Uterus (tissue), 4 donors: ENCODE data around the gene CCDC78. TPM values are rescaled to one million over a fixed set of nuclear protein-coding genes. Genes with fewer than 3 reads are reported as not detected.

Experiments used
- DNase-seq, 2 donors: peaks; one replicate each; pipeline ENCODE4 v3.0.0-alpha.2; 2019 to 2020
- H3K27ac ChIP-seq, 2 donors: fragments of 200-600 bp; sonication (generic); 1 replicate in 1 of 2; 2 replicates in 1 of 2; pipeline ENCODE4 v1.5.1; 2016 to 2018
- H3K27me3 ChIP-seq, 2 donors: fragments of 200-600 bp; sonication (generic); one replicate each; pipeline ENCODE4 v1.5.1; 2018 to 2019; ENCODE audit warnings: control low read depth in 1 of 2
- H3K36me3 ChIP-seq, 2 donors: fragments of 200-600 bp; sonication (generic); one replicate each; pipeline ENCODE4 v1.5.1; 2019; ENCODE audit warnings: control low read depth in 1 of 2
- H3K4me1 ChIP-seq, 2 donors: fragments of 200-600 bp; sonication (generic); one replicate each; pipeline ENCODE4 v1.5.1; 2018 to 2019; ENCODE audit warnings: control low read depth in 1 of 2
- H3K4me3 ChIP-seq, 2 donors: fragments of 200-600 bp; sonication (generic); 1 replicate in 1 of 2; 2 replicates in 1 of 2; pipeline ENCODE4 v1.5.1; 2018 to 2019; ENCODE audit warnings: mild to moderate bottlenecking in 1 of 2
- H3K9me3 ChIP-seq, 2 donors: fragments of 200-600 bp; sonication (generic); one replicate each; pipeline ENCODE4 v1.5.1; 2019; ENCODE audit warnings: control low read depth in 1 of 2
- POLR2A ChIP-seq, 2 donors: fragments of 450-650 bp; IDR thresholded peaks; one replicate each; pipeline ENCODE4 v1.6.1; 2016; ENCODE audit warnings: antibody characterized with exemption in 2 of 2, mild to moderate bottlenecking in 1 of 2, moderate library complexity in 1 of 2
- intact Hi-C: fragments of 100-400 bp; cut with DNase I; formaldehyde crosslinking; loops from one replicate; pipeline ENCODE4 v1.15.1; 2023; ENCODE audit warnings: low total_unique reads
- total RNA-seq, 4 donors: library from RNA; depleted of rRNA in 3 of 4; stranded (reverse); fragments of >200 nt in 3 of 4; gene quantifications; one replicate each; pipeline versions ENCODE4 v1.1.0 to v1.2.4, GENCODE V29; 2014 to 2023
- TF ChIP-seq, protein P1 (sequence below), 4 experiments: fragments of 200-600 bp in 2 of 4; fragments of 450-650 bp in 2 of 4; sonication (generic) in 2 of 4; IDR thresholded peaks; one replicate each; pipeline ENCODE4 v1.5.1; 2016 to 2019; ENCODE audit warnings: antibody characterized with exemption in 4 of 4, mild to moderate bottlenecking in 2 of 4, moderate library complexity in 1 of 4
- donor health status: DM: yes; HTN: yes; CAD: no.

CCDC78 gene
- total RNA-seq, 4 donors from 2014 or later, result 1.3 to 5.3 (median 2.3) TPM; not detected in 1

DNA sequence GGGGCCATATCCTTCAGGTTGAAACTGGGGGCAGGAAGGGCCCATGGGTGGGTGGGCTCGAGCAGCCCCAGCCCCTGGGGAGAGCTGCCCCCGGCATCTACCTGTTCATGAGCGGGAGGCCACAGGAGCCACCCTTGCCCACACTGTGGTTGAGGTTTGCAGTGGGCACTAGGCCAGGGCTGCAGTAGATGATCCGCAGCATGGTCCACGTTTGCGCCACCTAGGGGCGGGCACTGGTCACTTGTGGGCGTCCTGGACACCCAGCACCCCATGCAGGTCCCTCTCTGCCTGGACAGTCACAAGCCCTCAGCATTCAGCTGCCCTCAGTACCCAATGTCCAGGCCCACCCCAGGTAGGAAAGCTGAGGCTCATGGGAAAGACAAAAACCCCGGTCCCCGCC is 40.3 kb downstream of the CCDC78 start:
- intact Hi-C loops, result no loop called here
- H3K4me1 ChIP-seq, result peaks cover 7 to 42% of the 10 kb centered on the region in 2 donors
- no peak for TF ChIP-seq POLR2A (IDR thresholded peaks at IDR 0.05)
- TF ChIP-seq, protein P1, sequence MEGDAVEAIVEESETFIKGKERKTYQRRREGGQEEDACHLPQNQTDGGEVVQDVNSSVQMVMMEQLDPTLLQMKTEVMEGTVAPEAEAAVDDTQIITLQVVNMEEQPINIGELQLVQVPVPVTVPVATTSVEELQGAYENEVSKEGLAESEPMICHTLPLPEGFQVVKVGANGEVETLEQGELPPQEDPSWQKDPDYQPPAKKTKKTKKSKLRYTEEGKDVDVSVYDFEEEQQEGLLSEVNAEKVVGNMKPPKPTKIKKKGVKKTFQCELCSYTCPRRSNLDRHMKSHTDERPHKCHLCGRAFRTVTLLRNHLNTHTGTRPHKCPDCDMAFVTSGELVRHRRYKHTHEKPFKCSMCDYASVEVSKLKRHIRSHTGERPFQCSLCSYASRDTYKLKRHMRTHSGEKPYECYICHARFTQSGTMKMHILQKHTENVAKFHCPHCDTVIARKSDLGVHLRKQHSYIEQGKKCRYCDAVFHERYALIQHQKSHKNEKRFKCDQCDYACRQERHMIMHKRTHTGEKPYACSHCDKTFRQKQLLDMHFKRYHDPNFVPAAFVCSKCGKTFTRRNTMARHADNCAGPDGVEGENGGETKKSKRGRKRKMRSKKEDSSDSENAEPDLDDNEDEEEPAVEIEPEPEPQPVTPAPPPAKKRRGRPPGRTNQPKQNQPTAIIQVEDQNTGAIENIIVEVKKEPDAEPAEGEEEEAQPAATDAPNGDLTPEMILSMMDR (IDR thresholded peaks at IDR 0.05), result no peak
- no peaks in the 10 kb centered on the region for H3K36me3 ChIP-seq
- no peak overlapping the region for H3K4me3 ChIP-seq
- H3K9me3 ChIP-seq, result no peaks in the 10 kb centered on the region
- H3K27ac ChIP-seq, result no peak overlapping the region
- no peak for DNase-seq
- H3K27me3 ChIP-seq, result no peaks in the 10 kb centered on the region

DNA sequence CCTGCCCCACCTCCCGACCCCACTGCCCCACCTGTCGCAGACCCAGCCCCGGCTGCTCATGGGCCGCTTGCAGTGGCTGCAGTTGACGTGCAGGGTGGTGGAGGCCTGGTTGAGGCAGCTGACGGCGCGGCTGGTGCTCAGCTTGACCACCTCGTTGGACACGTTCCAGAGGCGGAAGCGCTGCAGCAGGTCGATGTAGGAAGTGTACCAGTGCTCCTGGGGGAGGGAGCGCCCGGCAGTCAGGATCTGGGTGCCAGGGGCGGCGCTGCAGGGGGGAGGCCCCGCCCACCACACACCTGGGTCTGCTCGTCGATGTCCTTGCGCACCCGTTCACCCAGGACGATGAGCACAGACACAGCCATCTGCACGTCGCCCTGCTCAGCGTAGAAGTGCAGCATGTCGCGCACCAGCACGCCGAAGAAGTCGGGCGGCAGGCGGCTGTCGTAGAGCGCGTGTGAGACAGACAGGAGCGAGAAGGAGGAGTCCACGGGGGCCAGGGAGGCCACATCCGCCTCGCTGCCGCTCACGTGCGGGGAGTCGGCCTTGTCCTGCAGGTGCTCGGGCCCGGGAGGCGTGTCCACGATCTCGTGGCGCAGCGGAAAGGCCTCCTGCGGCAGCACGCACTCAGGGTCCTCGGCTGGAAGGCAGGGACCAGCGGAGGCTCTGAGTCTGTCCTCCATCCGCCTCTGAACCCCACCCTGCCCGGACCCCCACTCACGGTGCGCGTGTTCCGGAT is 41.1 kb downstream of the CCDC78 start:
- Histone ChIP-seq H3K36me3 (no peaks in the 10 kb centered on the region), H3K9me3 (no peaks in the 10 kb centered on the region), H3K4me3 (peak overlapping the region; percentile 46 to 48), H3K4me1 (peaks cover 7 to 43% of the 10 kb centered on the region in 2 donors), H3K27ac (peak overlapping the region in 1 of 2 donors; percentile 70), H3K27me3 (no peaks in the 10 kb centered on the region)
- DNase-seq, result peak in 1 of 2 donors; percentile 43
- intact Hi-C loops, result no loop called here
- no peak for TF ChIP-seq POLR2A (IDR thresholded peaks at IDR 0.05)
- TF ChIP-seq, protein P1 (IDR thresholded peaks at IDR 0.05), result no peak

DNA sequence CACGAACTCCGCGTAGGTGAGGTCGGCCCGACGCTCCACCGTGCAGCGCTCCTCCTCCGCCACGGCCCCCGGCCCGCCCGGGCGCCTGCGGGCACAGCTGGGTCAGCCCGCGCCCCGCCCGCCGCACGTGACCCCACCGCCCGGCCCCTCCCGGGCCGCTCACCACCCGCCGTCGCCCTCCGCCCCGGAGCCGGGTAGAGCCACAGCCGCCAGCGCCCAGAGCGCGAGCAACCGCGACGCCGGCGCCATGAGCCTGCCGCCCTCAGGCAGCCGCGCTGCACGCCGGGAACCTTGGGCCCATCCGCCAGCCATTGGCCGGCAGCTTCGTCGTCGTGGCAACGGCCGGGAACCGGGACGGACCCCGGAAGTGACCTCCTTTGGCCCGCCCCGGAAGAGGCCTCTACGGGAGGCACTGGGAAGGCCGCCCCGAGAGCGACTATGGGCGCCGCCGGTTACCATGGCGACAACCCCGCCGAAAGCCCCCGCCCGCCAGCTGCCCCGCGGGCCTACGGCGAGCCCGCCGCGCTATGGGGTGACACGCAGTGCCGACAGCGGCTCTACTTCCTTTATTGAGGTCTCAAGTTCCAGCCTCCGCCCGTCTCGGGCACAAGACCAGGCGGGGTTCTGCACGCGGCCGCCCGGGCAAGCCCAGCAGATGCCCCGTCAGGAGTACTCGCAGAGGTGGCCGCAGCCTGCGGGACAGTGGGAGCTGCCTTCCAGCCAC is 42.0 kb downstream of the CCDC78 start, which contains the start of gene JMJD8:
JMJD8 (minus strand) TSS at position 264 of the 724 bp plus-strand sequence; CDS start at position 249, 15 bp downstream.
- Histone ChIP-seq H3K4me1 (peaks cover 3 to 37% of the 10 kb centered on the region in 2 donors), H3K9me3 (no peaks in the 10 kb centered on the region), H3K4me3 (peak within 1 kb of the TSS; percentile 46 to 48), H3K36me3 (no peaks in the 10 kb centered on the region), H3K27me3 (no peaks in the 10 kb centered on the region), H3K27ac (peak within 1 kb of the TSS; percentile 34 to 70)
- intact Hi-C loops, result no loop called here
- peak; percentile 32 to 49 for TF ChIP-seq POLR2A (IDR thresholded peaks at IDR 0.05)
- TF ChIP-seq, protein P1 (IDR thresholded peaks at IDR 0.05), result peak in 1 of 4 experiments; percentile 30
- DNase-seq, result peak; percentile 95 to 97

DNA sequence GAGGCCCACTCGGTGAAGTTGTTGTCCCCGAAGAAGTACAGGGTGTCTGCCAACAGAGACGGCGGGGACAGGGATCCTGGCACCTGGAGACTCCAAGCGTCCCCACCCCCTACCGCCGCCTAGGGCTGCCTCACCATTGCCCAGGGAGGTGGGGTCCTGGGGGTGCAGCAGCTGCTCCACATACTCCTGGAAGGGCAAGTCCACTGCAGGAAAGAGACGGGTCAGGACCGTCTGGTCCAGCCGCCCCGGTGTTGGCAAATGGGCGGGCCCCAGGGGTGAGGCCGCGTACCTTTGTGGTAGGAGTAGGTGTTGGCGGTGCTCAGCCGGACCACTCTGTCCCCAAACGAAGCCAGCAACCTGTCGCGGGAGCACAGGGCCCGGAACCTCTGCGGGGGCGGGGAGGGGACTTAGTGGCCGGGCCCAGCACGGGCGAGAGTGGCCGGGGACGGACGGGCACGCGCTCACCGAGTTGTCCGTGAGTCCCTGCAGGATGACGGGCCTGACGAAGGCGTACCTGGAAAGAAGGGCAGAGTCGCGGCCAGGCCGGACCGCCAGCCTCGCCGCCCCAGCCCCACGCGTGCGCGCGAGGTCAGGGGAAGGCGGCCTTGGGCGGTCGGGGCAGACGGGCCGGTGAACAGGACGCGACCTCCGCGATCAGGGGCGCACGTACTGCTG is 42.7 kb downstream of the CCDC78 start:
- no peaks in the 10 kb centered on the region for H3K27me3 ChIP-seq
- H3K9me3 ChIP-seq, result no peaks in the 10 kb centered on the region
- H3K4me3 ChIP-seq, result peak overlapping the region; percentile 46 to 48
- H3K4me1 ChIP-seq, result peaks cover 0 to 30% of the 10 kb centered on the region in 2 donors
- peak in 1 of 2 donors; percentile 27 for DNase-seq
- TF ChIP-seq POLR2A (IDR thresholded peaks at IDR 0.05), result no peak
- TF ChIP-seq, protein P1 (IDR thresholded peaks at IDR 0.05), result no peak
- peak overlapping the region; percentile 34 to 70 for H3K27ac ChIP-seq
- intact Hi-C loops, result no loop called here
- H3K36me3 ChIP-seq, result no peaks in the 10 kb centered on the region
